A673 (cell line): ENCODE measurements around the gene PJA2.

ENCODE experiments used
- EZH2 ChIP-seq: fragments of 200-600 bp; sonication (generic); IDR thresholded peaks from 2 replicates; pipeline ENCODE4 v1.6.1; 2017; ENCODE audit warnings: borderline replicate concordance, low read depth, mild to moderate bottlenecking, mixed read lengths, antibody characterized with exemption, low read length; ENCODE audit not compliant: poor library complexity, severe bottlenecking
- TF ChIP-seq, protein P1 (sequence below): fragments of 300-800, 200-600 bp; sonication (generic); conservative IDR thresholded peaks from 2 replicates; pipeline ENCODE4 v1.5.1; 2017; ENCODE audit warnings: low read depth, mild to moderate bottlenecking, antibody characterized with exemption, low read length, moderate library complexity, mixed read lengths

DNA sequence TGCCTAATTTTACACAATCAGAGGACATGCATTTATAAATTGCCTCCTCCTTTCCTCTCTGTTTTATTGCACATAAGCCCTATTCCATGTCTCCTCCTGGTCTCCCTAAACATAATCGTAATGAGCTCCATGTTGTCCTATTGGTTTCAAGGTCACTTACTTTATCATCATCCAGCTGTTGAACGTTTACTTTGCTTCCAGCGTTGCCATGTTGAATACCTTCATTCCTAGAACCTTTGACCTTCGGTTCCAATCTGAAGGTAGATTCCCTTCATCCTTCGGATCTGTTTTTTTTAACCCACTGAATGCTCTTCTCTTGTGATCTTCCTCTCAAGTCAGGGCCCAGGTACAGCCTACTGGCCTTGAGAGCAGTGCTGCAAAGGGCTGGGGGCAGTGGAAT is 84.3 kb downstream of the PJA2 start:
- TF ChIP-seq, protein P1, sequence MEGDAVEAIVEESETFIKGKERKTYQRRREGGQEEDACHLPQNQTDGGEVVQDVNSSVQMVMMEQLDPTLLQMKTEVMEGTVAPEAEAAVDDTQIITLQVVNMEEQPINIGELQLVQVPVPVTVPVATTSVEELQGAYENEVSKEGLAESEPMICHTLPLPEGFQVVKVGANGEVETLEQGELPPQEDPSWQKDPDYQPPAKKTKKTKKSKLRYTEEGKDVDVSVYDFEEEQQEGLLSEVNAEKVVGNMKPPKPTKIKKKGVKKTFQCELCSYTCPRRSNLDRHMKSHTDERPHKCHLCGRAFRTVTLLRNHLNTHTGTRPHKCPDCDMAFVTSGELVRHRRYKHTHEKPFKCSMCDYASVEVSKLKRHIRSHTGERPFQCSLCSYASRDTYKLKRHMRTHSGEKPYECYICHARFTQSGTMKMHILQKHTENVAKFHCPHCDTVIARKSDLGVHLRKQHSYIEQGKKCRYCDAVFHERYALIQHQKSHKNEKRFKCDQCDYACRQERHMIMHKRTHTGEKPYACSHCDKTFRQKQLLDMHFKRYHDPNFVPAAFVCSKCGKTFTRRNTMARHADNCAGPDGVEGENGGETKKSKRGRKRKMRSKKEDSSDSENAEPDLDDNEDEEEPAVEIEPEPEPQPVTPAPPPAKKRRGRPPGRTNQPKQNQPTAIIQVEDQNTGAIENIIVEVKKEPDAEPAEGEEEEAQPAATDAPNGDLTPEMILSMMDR, result no peak
- TF ChIP-seq EZH2, result no peak
